Measurements from ENCODE around the gene LTA.
"Not testable (repeated sequence)": the region's sequence is repeated elsewhere in the genome, so short reads cannot be mapped to it uniquely, and the experiment has no call there.

The LTA gene

GRCh38 chr6:31543639-31544038 lies 28.4 kb upstream of the LTA start:
- no peak for DNase-seq

- DNase-seq: no peak
Measured at GRCh38 chr6:31544676-31545075, 27.4 kb upstream of the LTA start.

- no peak for DNase-seq
Measured at GRCh38 chr6:31545291-31545690, 26.8 kb upstream of the LTA start.

- DNase-seq: peak; percentile 94
Measured at GRCh38 chr6:31546339-31546957, 25.6 kb upstream of the LTA start, which contains the start of gene ATP6V1G2. TSS of gene ATP6V1G2 (minus strand) at chr6:31546608. CDS start at chr6:31546559, 49 bp downstream.

- peak; percentile 96 for DNase-seq
Measured at GRCh38 chr6:31546958-31547726, 24.9 kb upstream of the LTA start, which contains the start of gene NFKBIL1. TSS of gene NFKBIL1 (plus strand) at chr6:31547608. CDS start at chr6:31547695, 87 bp downstream.

- no peak for DNase-seq
Measured at GRCh38 chr6:31547727-31548543, 24.2 kb upstream of the LTA start.

- no peak for DNase-seq
Measured at GRCh38 chr6:31548544-31548873, 23.6 kb upstream of the LTA start.

- not testable (repeated sequence) for DNase-seq
Measured at GRCh38 chr6:31551371-31551770, 20.7 kb upstream of the LTA start.

- no peak for DNase-seq
Measured at GRCh38 chr6:31556307-31556706, 15.8 kb upstream of the LTA start.

GRCh38 chr6:31557443-31558317 lies 14.4 kb upstream of the LTA start:
- no peak for DNase-seq

GRCh38 chr6:31558318-31558625 lies 13.8 kb upstream of the LTA start:
- DNase-seq: no peak

- no peak for DNase-seq
Measured at GRCh38 chr6:31558631-31559500, 13.2 kb upstream of the LTA start.

GRCh38 chr6:31559606-31559957 lies 12.5 kb upstream of the LTA start:
- no peak for DNase-seq

GRCh38 chr6:31559958-31560696 lies 12.0 kb upstream of the LTA start:
- no peak for DNase-seq

GRCh38 chr6:31560697-31561058 lies 11.4 kb upstream of the LTA start:
- no peak for DNase-seq

GRCh38 chr6:31567531-31568370 lies 4.3 kb upstream of the LTA start:
- DNase-seq: no peak

GRCh38 chr6:31568537-31568961 lies 3.5 kb upstream of the LTA start:
- DNase-seq: no peak

GRCh38 chr6:31569861-31570536 lies 2.1 kb upstream of the LTA start:
- DNase-seq: no peak

GRCh38 chr6:31573239-31574105 lies 1.4 kb downstream of the LTA start:
- no peak for DNase-seq
